GM21423 (cell line): ENCODE measurements around the gene LRP1B.
"Not testable (repeated sequence)": the region's sequence is repeated elsewhere in the genome, so short reads cannot be mapped to it uniquely, and the experiment has no call there.

Experiments used
- ATAC-seq: cut with Tn5 transposase; IDR thresholded peaks from one replicate; pipeline ENCODE4 v1.9.1; 2021; ENCODE audit warnings: mild to moderate bottlenecking, moderate library complexity; ENCODE audit not compliant: unreplicated experiment

LRP1B gene

DNA sequence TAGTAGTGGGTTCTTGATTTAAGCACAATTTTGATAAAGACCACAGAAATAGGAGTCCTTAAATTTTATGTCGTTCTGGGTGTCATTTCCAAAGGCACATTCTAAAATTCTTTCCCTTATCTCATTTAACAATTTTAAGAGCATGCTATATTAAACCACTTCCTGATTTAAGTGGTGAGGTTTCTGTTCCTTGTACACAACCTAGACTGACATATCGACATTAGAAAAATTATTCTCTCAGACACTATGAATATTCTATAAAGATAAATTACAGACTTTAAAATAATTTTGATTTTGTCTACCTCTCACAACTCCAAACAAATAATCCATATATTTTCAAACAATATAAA lies 923.8 kb downstream of the LRP1B start:
- no peak for ATAC-seq

DNA sequence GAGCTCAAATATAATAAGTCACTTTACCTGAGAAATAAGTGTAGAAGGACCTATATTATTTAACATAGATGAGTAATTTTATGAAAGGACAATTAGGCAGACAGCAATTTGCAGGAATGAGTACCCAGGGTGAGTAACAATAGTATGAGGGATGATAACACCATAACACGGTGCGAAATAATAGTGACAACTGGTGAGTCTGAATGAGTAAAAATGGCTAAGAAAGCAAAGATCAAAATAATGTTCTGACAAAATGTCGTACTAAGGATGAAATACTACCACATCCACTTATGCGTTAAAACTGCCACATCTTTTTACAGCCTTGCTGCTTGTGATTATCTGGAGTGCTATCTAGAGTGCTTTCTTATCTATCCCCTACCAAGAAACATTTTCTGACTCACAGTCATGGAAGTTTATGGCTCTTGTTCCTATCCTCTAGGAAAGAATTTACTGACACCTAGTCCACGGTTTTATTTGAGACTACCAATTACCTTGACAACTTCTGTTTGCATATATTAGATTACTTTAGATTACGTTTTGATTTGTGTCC lies 929.7 kb downstream of the LRP1B start:
- ATAC-seq: no peak

DNA sequence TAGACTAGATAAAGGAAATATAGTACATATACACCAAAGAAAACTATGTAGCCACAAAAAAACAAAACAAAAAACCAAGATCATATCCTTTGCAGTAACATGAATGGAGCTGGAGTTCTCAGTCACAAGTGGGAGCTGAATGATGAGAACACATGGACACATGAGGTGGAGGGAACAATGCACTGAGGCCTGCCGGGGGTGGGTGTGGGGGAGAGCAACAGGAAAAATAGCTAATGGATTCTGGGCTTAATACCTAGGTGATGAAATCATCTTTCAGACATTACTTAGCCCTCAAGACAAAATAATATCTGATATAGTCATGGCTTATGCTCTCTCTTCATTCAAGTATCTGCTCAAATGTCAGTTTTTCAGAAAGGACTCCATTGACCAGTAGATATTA lies 930.6 kb downstream of the LRP1B start:
- ATAC-seq: no peak

DNA sequence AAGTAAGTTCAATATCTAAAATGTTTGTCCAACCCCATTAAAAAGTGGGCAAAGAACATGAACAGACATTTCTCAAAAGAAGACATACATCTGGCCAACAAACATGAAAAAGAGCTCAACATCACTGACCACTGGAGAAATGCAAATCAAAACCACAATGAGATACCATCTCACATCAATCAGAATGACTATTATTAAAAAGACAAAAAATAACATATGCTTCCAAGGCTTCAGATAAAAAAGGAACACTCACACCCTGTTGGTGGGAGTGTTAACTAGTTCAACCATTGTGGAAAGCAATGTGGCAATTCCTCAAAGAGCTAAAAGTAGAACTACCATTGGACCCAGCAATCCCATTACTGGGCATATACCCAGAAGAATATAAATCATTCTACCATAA lies 931.1 kb downstream of the LRP1B start:
- ATAC-seq: no peak

DNA sequence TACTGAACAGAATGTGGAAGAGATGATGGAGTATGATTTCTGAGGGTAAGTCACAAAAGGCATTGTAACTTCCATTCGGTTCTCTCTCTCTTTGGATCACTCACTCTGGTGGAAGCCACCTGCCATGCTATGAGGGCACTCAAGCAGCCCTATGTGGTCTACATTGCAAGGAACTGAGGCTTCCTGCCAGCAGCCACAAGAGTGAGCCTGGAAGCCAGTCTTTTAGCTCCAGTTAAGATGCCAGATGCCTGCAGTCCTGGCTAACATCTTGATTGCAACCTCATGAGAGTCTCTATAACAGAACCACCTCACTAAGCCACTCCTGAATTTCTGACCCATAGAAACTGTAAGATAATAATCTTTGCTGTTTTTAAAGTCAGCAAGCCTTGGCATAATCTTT lies 935.7 kb downstream of the LRP1B start:
- no peak for ATAC-seq

DNA sequence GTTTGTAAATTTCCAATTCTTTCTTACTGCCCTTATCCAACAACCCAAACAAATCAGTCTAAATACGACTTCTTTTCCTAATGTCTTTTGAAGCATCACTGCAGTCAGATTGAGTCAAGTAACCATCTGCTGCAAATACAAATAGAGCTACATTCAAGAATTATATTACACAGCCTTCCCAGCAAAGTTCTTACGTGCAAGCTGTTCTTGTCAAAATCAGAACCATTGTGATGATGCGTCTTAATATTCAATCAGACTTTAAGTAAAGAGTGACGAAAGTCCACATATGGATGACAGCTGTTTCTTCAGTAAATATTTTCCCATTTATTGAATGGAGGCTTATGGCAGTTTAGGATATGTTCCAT lies 943.8 kb downstream of the LRP1B start:
- ATAC-seq: no peak

DNA sequence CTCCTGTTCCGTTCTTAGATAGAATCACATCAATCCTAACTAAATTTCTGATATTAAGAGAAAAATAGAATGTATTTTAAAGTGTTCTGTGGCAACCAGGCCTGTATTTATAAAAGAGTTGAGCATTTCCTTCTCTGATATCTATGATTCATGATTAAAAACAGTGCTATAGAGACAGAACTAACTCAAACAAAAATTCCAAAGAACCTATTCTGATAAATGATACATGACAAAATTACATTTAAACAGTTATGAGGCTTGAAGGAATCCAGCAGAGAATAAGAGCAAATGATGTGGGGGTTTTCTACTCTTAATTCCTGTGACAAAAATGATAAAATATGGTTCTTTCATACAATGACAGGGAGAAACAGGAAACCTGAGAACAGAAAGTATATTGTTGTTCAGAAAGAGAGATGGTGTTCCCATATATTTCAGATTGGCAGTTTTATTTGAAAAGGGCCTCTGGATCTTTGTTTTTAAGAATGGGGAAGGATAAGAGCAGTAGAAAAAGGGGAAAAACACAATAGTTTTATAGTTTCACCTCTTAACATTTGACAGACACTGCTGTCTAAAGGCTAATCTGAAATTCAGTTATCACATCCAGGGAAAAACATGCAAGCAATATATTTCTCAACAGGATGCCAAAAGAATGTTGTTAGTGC lies 944.3 kb downstream of the LRP1B start:
- no peak for ATAC-seq

DNA sequence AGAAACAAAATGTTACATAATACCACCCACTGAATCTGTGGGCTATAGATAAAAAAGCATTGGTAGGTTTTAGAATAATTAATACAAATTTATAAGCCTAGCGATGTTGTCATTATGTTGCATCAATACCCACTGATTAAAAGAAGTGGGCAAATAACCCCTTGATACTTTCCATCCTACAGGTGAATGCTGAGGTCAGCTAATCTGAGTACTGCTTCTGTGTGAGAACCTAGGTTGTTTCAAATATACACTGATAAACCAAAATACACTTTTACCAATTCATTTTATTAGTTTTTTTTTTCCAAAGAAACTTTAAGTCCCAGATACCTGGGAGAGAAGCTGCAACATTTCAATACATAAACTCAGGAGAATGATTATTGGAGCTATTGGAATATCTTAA lies 948.6 kb downstream of the LRP1B start:
- ATAC-seq: no peak

DNA sequence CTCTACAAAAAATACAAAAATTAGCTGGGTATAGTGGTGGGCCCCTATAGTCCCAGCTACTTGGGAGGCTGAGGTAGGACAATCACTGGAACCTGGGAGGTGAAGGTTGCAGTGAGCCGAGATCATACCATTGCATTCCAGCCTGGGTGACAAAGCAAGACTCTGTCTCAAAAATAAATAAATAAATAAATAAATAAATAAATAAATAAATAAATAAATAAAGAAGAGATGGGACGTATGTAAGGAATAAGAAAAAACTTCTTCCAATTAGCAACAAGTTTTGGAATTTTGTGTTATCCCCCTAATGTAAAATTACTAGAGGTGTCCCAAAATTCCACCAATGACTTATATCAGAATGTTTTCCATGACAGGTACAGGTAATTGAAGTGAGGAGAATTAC lies 961.7 kb downstream of the LRP1B start:
- ATAC-seq: not testable (repeated sequence)

DNA sequence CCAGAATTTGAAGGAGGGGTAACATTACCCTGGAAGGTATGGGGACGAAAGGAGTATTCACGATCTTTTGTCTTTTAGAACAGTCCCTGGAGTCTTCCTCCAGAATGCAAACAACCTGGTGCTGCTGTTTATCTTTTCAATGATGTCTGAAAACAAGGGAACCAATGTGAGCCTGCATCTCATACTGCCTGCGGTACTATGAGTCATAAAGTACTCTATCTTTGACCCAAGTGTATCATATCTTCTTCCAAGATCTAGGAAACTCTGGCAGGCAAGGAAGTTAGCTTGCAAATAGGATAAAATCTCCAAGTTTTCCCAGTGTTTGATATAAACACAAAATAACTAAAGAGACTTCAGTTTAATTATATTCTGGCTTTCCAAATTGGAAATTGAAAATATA lies 968.5 kb downstream of the LRP1B start:
- no peak for ATAC-seq

DNA sequence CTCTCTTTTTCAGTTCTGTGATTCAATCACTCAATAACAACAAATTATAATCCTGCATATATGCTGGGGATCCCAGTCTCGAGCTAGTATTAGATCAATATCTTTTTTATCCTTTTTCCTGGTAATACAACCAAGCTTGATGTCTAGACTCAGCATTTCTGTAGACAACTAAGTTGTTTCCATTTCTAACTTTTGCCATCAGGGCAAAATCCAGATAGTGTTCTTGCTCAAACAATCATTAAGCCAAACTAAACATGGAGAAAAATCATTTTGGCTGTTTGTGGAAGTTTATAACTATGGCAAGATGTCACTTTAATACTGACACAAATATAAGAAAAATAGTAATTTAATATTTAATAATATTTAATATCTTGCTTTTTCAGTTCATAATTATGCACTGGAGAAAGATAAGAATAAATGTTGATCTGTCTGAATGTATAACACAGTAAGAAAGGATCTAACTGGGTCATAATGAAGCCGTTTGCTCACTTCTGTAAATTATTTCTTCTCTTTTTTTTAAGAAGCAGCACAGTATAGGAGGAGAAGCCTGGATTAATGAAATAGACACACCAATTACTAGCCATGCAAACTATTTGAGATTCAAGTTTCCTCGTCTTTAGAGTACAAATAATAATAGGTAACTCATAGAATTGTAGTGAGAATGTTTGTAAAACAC lies 979.1 kb downstream of the LRP1B start:
- no peak for ATAC-seq

DNA sequence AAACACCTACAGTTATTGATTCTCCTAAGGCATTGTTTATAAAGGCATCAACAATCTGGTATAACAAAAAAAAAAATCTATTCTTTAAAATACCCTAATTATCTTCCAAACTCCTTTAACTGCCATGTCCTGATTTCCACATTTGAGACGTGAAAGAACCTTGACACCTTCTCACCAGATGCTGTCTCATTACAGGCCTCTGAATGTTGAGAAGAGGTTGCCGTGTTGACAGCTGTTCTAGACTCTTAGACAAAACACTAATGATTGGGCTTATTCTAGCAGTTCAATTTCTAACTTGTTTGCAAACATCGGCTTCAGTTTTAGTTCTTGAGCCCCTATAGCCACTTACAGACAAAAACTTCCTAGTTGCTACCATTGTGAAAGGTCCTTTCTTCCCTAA lies 988.8 kb downstream of the LRP1B start:
- ATAC-seq: no peak

DNA sequence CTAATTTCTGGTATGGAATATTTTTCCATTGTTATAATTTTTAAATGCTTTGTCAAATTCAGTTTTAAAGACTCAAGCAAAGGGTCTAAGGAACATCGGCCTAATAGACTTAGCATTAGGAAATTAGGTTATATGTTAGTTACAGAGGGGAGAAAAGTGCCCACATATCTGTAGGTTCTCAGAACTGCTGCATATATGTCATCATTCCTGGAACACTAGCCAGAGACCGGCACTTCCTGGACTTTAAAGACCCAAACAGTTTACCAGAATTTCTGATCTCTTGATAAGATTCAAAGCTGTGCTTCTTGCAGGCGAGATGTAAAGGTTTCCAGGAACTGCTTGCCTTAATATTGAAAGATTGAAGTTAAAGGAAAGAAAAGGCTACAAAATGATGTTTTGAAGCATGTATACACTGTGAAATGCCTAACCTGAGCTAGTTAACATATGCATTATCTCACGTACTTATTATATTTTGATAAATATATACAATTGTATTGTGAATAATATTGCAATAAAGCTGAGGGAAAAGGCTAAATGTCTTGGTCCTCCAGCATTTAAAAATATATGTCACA lies 993.6 kb downstream of the LRP1B start:
- ATAC-seq: no peak

DNA sequence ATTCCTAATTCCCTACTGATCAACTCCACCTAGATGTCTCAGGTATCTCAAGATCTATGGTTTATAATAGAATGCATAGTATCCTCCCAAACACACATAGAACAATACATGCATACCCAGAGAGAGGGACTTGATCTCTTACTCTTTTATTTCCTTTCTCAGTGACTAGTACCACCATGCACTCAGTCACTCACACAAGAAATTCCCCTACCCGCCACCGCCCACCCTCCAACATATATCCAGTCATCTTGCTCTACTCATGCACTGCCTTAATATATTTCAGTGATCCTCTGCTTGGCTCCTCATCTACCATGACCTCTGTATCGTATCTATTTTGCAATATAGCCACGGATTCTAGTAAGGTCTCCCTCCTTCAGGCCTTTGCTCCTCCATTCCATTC lies 996.9 kb downstream of the LRP1B start:
- no peak for ATAC-seq

DNA sequence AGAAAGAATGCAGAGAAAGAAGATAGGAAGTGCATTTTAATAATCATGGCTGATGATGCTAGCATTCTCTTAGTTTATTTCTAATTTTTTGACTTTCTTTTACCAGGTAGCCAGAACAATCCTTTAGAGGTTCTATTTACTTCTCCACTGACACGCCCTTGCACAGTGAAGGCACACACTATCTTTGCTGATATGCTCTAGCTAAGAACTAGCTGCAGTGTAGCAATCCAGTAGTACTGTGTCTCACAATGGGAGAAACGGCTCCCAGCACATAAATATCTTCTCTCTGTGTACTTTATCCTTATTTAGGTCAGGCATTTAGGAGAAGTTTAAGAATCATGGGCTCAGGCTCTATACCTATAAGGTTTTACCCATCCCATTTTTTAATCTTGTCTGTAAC lies 1005.4 kb downstream of the LRP1B start:
- ATAC-seq: no peak

DNA sequence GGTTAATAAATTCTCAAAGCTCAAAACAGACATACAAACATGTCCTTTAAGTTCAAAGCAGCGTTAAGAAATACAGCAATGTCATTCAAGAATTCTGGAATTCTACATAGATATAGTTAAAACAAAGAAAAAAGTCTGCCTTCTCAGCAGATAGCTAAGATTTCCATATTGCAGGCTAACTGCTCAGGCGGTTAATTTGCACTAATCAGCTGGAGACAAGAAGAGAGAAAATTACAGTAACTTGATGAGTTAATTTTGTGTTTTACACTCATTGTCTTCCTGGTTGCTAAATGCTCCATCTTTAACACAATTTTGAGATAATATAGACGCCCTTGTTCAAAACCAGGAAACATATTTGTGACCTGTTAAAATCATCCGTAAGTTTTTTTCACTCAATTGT lies 1012.0 kb downstream of the LRP1B start:
- ATAC-seq: no peak

DNA sequence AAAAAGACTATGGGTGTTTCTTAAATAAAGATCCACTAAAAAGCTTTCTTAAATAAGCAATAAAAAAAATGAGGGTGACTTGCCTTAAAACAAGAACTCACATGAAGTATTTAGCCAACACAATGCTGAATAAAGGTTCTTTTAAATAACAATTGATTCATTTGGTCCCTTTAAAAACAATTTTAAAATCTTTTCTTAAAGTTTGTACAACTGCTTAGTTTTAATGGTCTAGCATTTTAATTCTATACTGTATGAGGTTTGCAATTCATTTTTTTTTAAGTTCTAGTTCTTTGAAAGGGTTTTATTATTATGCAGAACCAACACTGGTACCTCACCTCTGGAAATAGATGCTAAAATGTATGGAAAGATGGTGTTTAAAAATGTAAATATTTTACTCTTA lies 1017.5 kb downstream of the LRP1B start:
- ATAC-seq: no peak

DNA sequence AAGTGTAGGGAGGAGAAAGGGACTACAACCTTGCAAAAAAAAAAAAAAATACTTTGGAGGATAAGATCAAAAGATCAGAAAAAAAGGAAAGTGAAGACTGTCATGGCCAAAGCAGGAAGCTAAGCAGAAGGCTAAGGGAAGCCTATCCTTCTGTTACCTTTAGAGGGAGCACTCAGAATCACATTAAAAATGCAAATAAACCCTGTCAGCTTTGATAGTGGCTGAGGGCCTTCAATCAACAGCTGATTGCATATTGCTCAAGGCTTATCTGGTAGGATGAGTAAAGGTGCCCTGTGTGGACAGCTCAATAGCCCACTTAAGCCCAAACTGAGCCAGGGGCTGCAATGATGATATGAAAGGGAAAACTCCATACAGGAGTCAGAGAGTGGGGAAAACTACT lies 1021.2 kb downstream of the LRP1B start:
- ATAC-seq: no peak

DNA sequence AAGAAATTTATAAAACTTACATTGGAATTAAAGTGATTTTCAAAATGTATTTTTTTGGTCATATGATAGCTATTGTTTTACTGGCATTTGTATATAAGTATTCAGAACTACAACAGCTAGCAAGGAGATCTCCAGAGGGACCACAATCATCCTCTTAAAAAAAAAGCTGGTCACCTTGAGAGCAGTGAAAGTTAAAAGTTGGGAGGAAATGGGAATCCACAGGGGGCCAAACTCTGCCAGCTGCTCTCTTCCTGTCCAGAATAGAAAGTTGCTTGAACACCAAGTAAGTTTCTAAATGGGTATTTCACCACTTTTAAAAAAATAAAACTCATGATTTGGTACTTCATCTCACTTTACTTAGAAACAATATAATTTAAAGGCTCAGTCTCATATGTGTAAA lies 1025.1 kb downstream of the LRP1B start:
- ATAC-seq: no peak

DNA sequence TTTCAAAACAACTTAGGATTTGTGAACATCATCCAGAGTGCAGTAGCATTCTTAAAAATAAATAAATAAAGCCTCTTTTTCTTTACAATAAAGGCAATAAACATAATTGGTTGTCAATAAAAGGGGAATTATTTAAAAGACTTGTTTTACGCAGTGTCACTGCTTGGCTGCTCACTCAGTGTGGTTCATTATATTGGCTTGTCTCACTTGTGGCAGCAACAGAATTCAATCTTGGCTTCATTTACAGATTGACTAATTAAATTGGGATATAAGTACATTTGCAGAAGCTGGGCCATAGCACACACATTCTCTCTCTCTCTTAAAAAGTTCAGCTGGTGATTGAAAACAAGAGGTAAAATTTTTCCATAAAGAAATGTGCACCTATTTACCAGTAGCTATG lies 1027.6 kb downstream of the LRP1B start:
- no peak for ATAC-seq

DNA sequence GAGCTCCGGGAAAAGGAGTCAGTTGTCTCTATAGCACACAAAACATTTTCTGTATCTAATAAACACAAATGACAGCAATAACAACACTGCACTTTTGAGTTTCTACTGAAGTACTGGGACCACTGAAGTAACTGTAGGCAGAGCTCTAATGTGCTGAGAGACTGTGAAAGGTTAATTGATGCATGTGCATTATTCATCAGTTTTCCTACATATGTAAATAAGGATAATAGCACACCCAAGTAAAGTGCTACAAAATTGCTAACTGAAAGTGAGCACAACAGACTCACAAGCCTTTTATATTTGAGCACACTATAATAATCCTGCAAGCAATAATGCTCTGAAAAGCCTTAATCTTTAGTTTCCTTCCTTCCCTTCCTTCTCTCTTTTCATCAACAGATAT lies 1051.6 kb downstream of the LRP1B start:
- ATAC-seq: no peak

DNA sequence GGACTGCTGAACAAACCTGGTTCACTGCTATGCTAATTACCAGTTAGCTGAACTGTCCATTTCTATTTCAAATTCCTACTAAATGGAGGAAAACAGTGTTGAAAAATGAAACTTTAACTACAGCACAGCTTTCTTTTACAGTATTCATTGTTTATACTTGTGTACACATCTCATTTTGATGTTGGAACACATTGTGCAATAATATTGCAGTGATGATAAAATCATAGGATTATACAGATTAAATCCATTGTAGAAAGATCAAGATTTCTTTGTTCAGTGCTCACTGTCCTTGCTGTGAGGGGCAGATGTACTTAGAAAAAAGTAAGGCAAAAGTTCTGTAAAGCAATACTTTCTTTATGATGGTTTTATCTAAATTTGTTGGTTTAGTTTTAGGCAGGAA lies 1055.1 kb downstream of the LRP1B start:
- no peak for ATAC-seq
